ENCODE data around the gene SND1. TPM values are rescaled to one million over a fixed set of nuclear protein-coding genes. Genes with fewer than 3 reads are reported as not detected.

The SND1 gene
- polyA plus RNA-seq, 3 donors = 46.5 to 97.3 (median 79.8) TPM

DNA sequence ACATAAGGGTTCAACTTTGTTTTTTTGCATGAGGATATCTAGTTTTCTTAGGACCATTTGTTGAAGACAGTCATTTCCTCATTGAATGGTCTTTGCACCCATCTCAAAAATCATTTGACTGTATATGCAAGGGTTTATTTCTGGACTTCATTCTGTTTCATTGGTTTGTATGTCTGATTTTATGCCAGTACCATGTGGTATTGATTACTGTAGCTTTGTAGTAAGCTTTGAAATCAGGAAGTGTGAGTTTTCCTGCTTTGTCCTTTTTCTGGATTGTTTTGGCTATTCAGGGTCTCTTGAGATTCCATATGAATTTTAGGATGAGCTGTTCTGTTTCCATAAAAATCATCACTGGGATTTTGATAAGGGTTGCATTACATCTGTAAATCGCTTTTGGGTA lies 63.9 kb downstream of the SND1 start:
- no peaks in the 10 kb centered on the region for H3K4me1 ChIP-seq (ENCODE audit: control insufficient read depth in 1 of 2, insufficient read depth in 2 of 2, low read length in 2 of 2)
- H3K4me2 ChIP-seq (replicated peaks; ENCODE audit: extremely low read depth, low read length, poor library complexity, severe bottlenecking) = no peak overlapping the region
- Mint-ChIP-seq H3K4me3 (no peak overlapping the region), H3K36me3 (peaks cover 79 to 82% of the 10 kb centered on the region in 2 donors), H3K27me3 (ENCODE audit: low read depth in 3 of 3) (no peaks in the 10 kb centered on the region), H3K4me1 (peaks cover 3% of the 10 kb centered on the region), H3K27ac (no peak overlapping the region), H3K9me3 (peaks cover 0 to 3% (median 2%) of the 10 kb centered on the region in 7 donors)
- H3K27ac ChIP-seq (ENCODE audit: low read depth in 1 of 2, low read length in 2 of 2) = no peak overlapping the region
- TF ChIP-seq, protein P1, sequence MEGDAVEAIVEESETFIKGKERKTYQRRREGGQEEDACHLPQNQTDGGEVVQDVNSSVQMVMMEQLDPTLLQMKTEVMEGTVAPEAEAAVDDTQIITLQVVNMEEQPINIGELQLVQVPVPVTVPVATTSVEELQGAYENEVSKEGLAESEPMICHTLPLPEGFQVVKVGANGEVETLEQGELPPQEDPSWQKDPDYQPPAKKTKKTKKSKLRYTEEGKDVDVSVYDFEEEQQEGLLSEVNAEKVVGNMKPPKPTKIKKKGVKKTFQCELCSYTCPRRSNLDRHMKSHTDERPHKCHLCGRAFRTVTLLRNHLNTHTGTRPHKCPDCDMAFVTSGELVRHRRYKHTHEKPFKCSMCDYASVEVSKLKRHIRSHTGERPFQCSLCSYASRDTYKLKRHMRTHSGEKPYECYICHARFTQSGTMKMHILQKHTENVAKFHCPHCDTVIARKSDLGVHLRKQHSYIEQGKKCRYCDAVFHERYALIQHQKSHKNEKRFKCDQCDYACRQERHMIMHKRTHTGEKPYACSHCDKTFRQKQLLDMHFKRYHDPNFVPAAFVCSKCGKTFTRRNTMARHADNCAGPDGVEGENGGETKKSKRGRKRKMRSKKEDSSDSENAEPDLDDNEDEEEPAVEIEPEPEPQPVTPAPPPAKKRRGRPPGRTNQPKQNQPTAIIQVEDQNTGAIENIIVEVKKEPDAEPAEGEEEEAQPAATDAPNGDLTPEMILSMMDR (IDR thresholded peaks at IDR 0.05) = no peak
- intact Hi-C loops (cut with micrococcal nuclease) = no loop called here
- H2AFZ ChIP-seq (ENCODE audit: insufficient read depth, low read depth, low read length, poor library complexity, severe bottlenecking) = no peak overlapping the region
- no peak overlapping the region for H3K9ac ChIP-seq (ENCODE audit: insufficient read depth, low read length, poor library complexity, severe bottlenecking)
- H3K27me3 ChIP-seq (ENCODE audit: control insufficient read depth in 2 of 2, insufficient read depth in 2 of 2, low read length in 2 of 2) = no peaks in the 10 kb centered on the region
- H3K36me3 ChIP-seq (replicated peaks in 1 of 2; ENCODE audit: control insufficient read depth in 1 of 2, insufficient read depth in 2 of 2, low read length in 2 of 2) = peaks cover 48 to 96% of the 10 kb centered on the region in 2 donors
- no CpG with 5 or more reads among the region's 1 CpG for WGBS (ENCODE audit: insufficient coverage)
- H4K20me1 ChIP-seq (ENCODE audit: insufficient read depth, low read length) = peaks cover 41% of the 10 kb centered on the region
- H3K79me2 ChIP-seq (ENCODE audit: insufficient read depth, low read length) = peaks cover 56% of the 10 kb centered on the region
- peaks cover 0 to 5% of the 10 kb centered on the region in 2 donors for H3K9me3 ChIP-seq (replicated peaks in 1 of 2; ENCODE audit: control insufficient read depth in 1 of 2, insufficient read depth in 1 of 2, low read length in 2 of 2)
- DNase-seq = no peak
- no peak overlapping the region for H3K4me3 ChIP-seq (replicated peaks in 1 of 3; ENCODE audit: low read depth in 2 of 3, low read length in 3 of 3)

DNA sequence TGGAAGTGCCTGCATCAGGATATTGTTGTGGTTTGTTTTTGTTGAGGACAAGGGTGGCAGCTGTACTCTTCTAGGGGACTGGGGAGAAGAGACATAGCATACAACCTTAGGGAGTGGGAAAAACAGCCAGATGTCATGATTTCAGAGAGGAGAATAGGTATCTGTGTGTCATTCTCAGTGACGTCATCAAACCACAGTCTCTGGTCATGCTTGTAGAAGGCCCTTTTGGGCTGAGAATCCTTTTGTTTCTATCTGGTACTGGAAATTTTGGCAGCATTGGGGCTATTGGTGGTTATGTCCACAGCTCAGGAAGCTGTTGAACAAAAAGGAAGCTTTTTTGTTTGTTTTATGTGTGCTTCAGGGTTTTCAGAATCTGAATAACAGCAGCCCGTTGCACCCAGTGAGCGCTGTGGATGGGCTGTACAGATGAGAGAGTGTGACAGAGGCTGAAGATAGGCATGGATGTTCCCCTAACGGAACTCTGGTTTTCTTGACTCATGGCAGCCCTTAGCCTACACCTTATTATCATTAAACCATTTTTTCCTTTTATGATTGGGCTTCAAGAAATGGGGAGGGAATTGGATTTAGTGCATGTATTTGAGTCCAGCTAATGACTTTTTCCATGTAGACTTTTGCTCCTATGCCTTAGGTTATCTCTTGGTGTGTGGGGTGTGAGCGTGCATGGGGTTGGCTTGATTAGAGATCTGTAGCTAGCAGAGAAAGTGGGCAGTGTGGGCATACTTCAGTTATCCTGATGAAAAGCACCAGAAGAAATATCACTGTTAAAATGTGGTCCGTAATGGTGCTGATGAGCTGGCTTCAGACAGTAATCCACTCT lies 65.7 kb downstream of the SND1 start:
- H3K27ac ChIP-seq (ENCODE audit: low read depth in 1 of 2, low read length in 2 of 2) = no peak overlapping the region
- DNase-seq = no peak
- no peaks in the 10 kb centered on the region for H3K27me3 ChIP-seq (ENCODE audit: control insufficient read depth in 2 of 2, insufficient read depth in 2 of 2, low read length in 2 of 2)
- H3K4me3 ChIP-seq (replicated peaks in 1 of 3; ENCODE audit: low read depth in 2 of 3, low read length in 3 of 3) = no peak overlapping the region
- peaks cover 57% of the 10 kb centered on the region for H3K79me2 ChIP-seq (ENCODE audit: insufficient read depth, low read length)
- H3K4me3 Mint-ChIP-seq = no peak overlapping the region
- no peak overlapping the region for H3K4me2 ChIP-seq (replicated peaks; ENCODE audit: extremely low read depth, low read length, poor library complexity, severe bottlenecking)
- no peaks in the 10 kb centered on the region for H3K4me1 ChIP-seq (ENCODE audit: control insufficient read depth in 1 of 2, insufficient read depth in 2 of 2, low read length in 2 of 2)
- H3K9ac ChIP-seq (ENCODE audit: insufficient read depth, low read length, poor library complexity, severe bottlenecking) = no peak overlapping the region
- H3K4me1 Mint-ChIP-seq = peaks cover 3% of the 10 kb centered on the region
- intact Hi-C loops (cut with micrococcal nuclease) = no loop called here
- H3K36me3 ChIP-seq (replicated peaks in 1 of 2; ENCODE audit: control insufficient read depth in 1 of 2, insufficient read depth in 2 of 2, low read length in 2 of 2) = peaks cover 60 to 98% of the 10 kb centered on the region in 2 donors
- H3K27me3 Mint-ChIP-seq (ENCODE audit: low read depth in 3 of 3) = peaks cover 0 to 2% (median 0%) of the 10 kb centered on the region in 3 donors
- H3K9me3 ChIP-seq (replicated peaks in 1 of 2; ENCODE audit: control insufficient read depth in 1 of 2, insufficient read depth in 1 of 2, low read length in 2 of 2) = no peaks in the 10 kb centered on the region
- peak overlapping the region in 1 of 7 donors; percentile 47 for H3K27ac Mint-ChIP-seq
- TF ChIP-seq, protein P1 (IDR thresholded peaks at IDR 0.05) = no peak
- H3K9me3 Mint-ChIP-seq = no peaks in the 10 kb centered on the region
- WGBS (ENCODE audit: insufficient coverage) = 100% methylated on average over 2 of the region's 6 CpGs
- peaks cover 41% of the 10 kb centered on the region for H4K20me1 ChIP-seq (ENCODE audit: insufficient read depth, low read length)
- no peak overlapping the region for H2AFZ ChIP-seq (ENCODE audit: insufficient read depth, low read depth, low read length, poor library complexity, severe bottlenecking)
- H3K36me3 Mint-ChIP-seq = peaks cover 81 to 82% of the 10 kb centered on the region in 2 donors

Data from CD14-positive monocyte (primary cell).